GM23338 (cell line): ENCODE results near the gene SAMD7. TPM values are rescaled to one million over a fixed set of nuclear protein-coding genes. Genes with fewer than 3 reads are reported as not detected.

Experiments
- ATAC-seq: fragments of 200-7000 bp; cut with Tn5 transposase; 3 replicates; pipeline ENCODE4 v1.9.1; 2020
- DNase-seq: peaks from one replicate; pipeline ENCODE4 v3.0.0-alpha.2; 2015; ENCODE audit warnings: low spot score
- H2AFZ ChIP-seq: fragments of 200-600 bp; sonication (generic); 2 replicates; pipeline ENCODE4 v1.8.0; 2016; ENCODE audit warnings: antibody characterized with exemption, mild to moderate bottlenecking, moderate library complexity
- H3F3A ChIP-seq: fragments of 200-600 bp; sonication (generic); replicated peaks from 2 replicates; pipeline ENCODE4 v1.8.0; 2017; ENCODE audit warnings: antibody characterized with exemption, mixed run types, low read depth
- H3K27ac ChIP-seq: fragments of 200-600 bp; sonication (generic); 2 replicates; pipeline ENCODE4 v1.6.1; 2016; ENCODE audit warnings: low read depth
- H3K27me3 ChIP-seq: fragments of 200-600 bp; sonication (generic); 2 replicates; pipeline ENCODE4 v1.8.0; 2016; ENCODE audit warnings: mild to moderate bottlenecking, mixed run types, moderate library complexity; ENCODE audit not compliant: insufficient read depth
- H3K36me3 ChIP-seq: fragments of 200-600 bp; sonication (generic); 2 replicates; pipeline ENCODE4 v1.8.0; 2016; ENCODE audit warnings: mild to moderate bottlenecking; ENCODE audit not compliant: insufficient read depth
- H3K4me1 ChIP-seq: fragments of 200-600 bp; sonication (generic); 2 replicates; pipeline ENCODE4 v1.8.0; 2016; ENCODE audit warnings: mild to moderate bottlenecking, moderate library complexity; ENCODE audit not compliant: insufficient read depth
- H3K4me2 ChIP-seq: fragments of 200-600 bp; sonication (generic); 2 replicates; pipeline ENCODE4 v1.7.1; 2017; ENCODE audit warnings: mixed run types
- H3K4me3 ChIP-seq: fragments of 200-600 bp; sonication (generic); 2 replicates; pipeline ENCODE4 v1.6.1; 2016; ENCODE audit warnings: mixed run types
- H3K79me2 ChIP-seq: fragments of 200-600 bp; sonication (generic); replicated peaks from 2 replicates; pipeline ENCODE4 v1.8.0; 2017; ENCODE audit warnings: mild to moderate bottlenecking; ENCODE audit not compliant: insufficient read depth
- H3K9me2 ChIP-seq: fragments of 200-600 bp; sonication (generic); 2 replicates; pipeline ENCODE4 v1.8.0; 2017; ENCODE audit not compliant: insufficient read depth
- H4K20me1 ChIP-seq: fragments of 200-600 bp; sonication (generic); replicated peaks from 2 replicates; pipeline ENCODE4 v1.8.0; 2017; ENCODE audit warnings: mild to moderate bottlenecking; ENCODE audit not compliant: insufficient read depth
- H3K27ac Mint-ChIP-seq: 2 replicates; pipeline ENCODE4 v1.8.0; 2020; ENCODE audit warnings: inconsistent platforms, mild to moderate bottlenecking, moderate library complexity, mixed read lengths
- H3K27me3 Mint-ChIP-seq: 3 replicates; pipeline ENCODE4 v1.8.0; 2022; ENCODE audit warnings: low read depth, mild to moderate bottlenecking, moderate library complexity, mixed read lengths, inconsistent platforms; ENCODE audit not compliant: insufficient read depth, poor library complexity
- H3K36me3 Mint-ChIP-seq: 3 replicates; pipeline ENCODE4 v1.8.0; 2021; ENCODE audit warnings: low read depth, mild to moderate bottlenecking, inconsistent platforms, moderate library complexity, mixed read lengths
- H3K4me1 Mint-ChIP-seq: 3 replicates; pipeline ENCODE4 v1.8.0; 2020; ENCODE audit warnings: mild to moderate bottlenecking, inconsistent platforms, mixed read lengths
- H3K4me3 Mint-ChIP-seq: 3 replicates; pipeline ENCODE4 v1.8.0; 2021; ENCODE audit warnings: moderate library complexity, mild to moderate bottlenecking, inconsistent platforms, mixed read lengths
- H3K9me3 Mint-ChIP-seq: 3 replicates; pipeline ENCODE4 v1.8.0; 2020; ENCODE audit warnings: moderate library complexity, mild to moderate bottlenecking, inconsistent platforms, mixed read lengths
- EZH2 ChIP-seq: fragments of 200-600 bp; sonication (generic); IDR thresholded peaks from one replicate; pipeline ENCODE4 v1.8.0; 2017; ENCODE audit warnings: antibody characterized with exemption, mild to moderate bottlenecking, low read depth; ENCODE audit not compliant: unreplicated experiment
- EZH2phosphoT487 ChIP-seq: fragments of 200-600 bp; sonication (generic); IDR thresholded peaks from one replicate; pipeline ENCODE4 v1.8.1; 2018; ENCODE audit warnings: antibody characterized with exemption; ENCODE audit not compliant: unreplicated experiment
- POLR2AphosphoS5 ChIP-seq: IDR thresholded peaks from 2 replicates; pipeline ENCODE4 v1.6.1; 2016; ENCODE audit warnings: antibody characterized with exemption, low read depth
- ZNF114 ChIP-seq: fragments of 250-450 bp; sonication (Bioruptor Pico); IDR thresholded peaks from 2 replicates; pipeline ENCODE4 v1.5.0; 2020; ENCODE audit warnings: mild to moderate bottlenecking, moderate library complexity
- ZNF331 ChIP-seq: fragments of 250-450 bp; sonication (Bioruptor Pico); IDR thresholded peaks from 2 replicates; pipeline ENCODE4 v1.5.0; 2020; ENCODE audit warnings: low read depth, mild to moderate bottlenecking, moderate library complexity
- polyA plus RNA-seq: library from polyadenylated mRNA; unstranded; fragments of >200 nt; fragmentation: Nextera tagmentation; extraction: Ambion mirVana; gene quantifications from 2 replicates; pipeline ENCODE4 v1.2.1, GENCODE V29; 2016
- total RNA-seq: library from RNA; depleted of rRNA; stranded (reverse); fragments of >200 nt; shearing (Covaris generic); gene quantifications from 2 replicates; pipeline ENCODE4 v1.2.3, GENCODE V29; 2014
- TF ChIP-seq, protein P1 (sequence below): IDR thresholded peaks from one replicate; pipeline ENCODE4 v1.6.1; 2018; ENCODE audit warnings: antibody characterized with exemption; ENCODE audit not compliant: unreplicated experiment
- TF ChIP-seq, protein P2 (sequence below): IDR thresholded peaks from 2 replicates; pipeline ENCODE4 v1.6.1; 2016; ENCODE audit warnings: antibody characterized with exemption

Gene SAMD7
- total and polyA plus RNA-seq, 2 experiments from 2014 or later, result not detected

DNA sequence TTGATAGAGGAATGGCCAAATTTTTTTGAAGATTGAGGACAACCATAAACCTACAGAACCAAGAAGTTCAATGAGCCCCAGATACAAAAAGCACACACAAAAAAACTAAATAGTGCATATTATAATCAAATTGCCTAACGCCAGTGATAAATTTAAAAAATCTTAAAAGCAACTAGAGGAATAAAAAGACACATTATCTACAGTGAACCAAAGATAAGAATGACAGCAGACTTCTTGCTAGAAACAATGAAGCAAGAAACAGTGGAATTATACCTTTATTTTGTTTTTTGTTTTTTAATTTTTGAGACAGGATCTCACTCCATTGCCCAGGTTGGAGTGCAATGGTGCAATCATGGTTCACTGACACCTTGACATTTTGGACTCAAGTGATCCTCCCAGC, 9.9 kb upstream of the SAMD7 start:
- DNase-seq (no peak), ATAC-seq (no peak)
- peaks cover 4% of the 10 kb centered on the region; the same call in 2 of the 3 replicates for H3K4me1 Mint-ChIP-seq
- Histone ChIP-seq H4K20me1 (no peaks in the 10 kb centered on the region), H3F3A (no peaks in the 10 kb centered on the region), H3K79me2 (no peaks in the 10 kb centered on the region), H3K36me3 (peaks cover 10% of the 10 kb centered on the region), H2AFZ (no peak overlapping the region), H3K4me2 (no peak overlapping the region), H3K9me2 (0 out of 2 replicates have a peak, but pooled peaks cover 6% of the 10 kb centered on the region), H3K27me3 (no peaks in the 10 kb centered on the region), H3K4me3 (no peak overlapping the region), H3K27ac (no peak overlapping the region), H3K4me1 (peaks cover 4% of the 10 kb centered on the region; the same call in 1 of the 2 replicates)
- no peak for TF ChIP-seq ZNF114 (CRISPR knock-in tag)
- no peak for TF ChIP-seq EZH2
- TF ChIP-seq EZH2phosphoT487, result no peak
- TF ChIP-seq, protein P1, sequence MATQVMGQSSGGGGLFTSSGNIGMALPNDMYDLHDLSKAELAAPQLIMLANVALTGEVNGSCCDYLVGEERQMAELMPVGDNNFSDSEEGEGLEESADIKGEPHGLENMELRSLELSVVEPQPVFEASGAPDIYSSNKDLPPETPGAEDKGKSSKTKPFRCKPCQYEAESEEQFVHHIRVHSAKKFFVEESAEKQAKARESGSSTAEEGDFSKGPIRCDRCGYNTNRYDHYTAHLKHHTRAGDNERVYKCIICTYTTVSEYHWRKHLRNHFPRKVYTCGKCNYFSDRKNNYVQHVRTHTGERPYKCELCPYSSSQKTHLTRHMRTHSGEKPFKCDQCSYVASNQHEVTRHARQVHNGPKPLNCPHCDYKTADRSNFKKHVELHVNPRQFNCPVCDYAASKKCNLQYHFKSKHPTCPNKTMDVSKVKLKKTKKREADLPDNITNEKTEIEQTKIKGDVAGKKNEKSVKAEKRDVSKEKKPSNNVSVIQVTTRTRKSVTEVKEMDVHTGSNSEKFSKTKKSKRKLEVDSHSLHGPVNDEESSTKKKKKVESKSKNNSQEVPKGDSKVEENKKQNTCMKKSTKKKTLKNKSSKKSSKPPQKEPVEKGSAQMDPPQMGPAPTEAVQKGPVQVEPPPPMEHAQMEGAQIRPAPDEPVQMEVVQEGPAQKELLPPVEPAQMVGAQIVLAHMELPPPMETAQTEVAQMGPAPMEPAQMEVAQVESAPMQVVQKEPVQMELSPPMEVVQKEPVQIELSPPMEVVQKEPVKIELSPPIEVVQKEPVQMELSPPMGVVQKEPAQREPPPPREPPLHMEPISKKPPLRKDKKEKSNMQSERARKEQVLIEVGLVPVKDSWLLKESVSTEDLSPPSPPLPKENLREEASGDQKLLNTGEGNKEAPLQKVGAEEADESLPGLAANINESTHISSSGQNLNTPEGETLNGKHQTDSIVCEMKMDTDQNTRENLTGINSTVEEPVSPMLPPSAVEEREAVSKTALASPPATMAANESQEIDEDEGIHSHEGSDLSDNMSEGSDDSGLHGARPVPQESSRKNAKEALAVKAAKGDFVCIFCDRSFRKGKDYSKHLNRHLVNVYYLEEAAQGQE, result no peak
- H3K9me3 Mint-ChIP-seq, result peaks cover 36% of the 10 kb centered on the region
- peaks cover 14% of the 10 kb centered on the region for H3K36me3 Mint-ChIP-seq
- H3K27ac Mint-ChIP-seq, result no peak overlapping the region
- no peak overlapping the region for H3K4me3 Mint-ChIP-seq
- H3K27me3 Mint-ChIP-seq, result peaks cover 3% of the 10 kb centered on the region

DNA sequence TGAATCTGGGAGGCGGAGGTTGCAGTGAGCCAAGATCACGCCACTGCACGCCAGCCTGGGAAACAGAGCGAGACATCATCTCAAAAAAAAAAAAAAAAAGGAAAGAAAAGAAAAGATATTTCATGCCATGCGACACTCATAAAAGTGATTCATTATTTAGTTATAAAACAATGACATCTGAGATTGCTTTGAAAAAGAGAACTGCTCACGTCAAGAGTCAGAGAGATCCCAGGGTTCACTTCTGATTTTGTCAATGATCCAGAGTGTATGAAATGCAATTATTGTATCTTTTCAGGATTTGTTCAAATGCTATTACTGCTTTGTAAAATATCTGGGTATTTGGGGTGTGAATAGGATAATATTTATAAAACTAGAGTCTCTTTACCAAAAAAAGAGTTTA, 6.0 kb upstream of the SAMD7 start:
- H3K4me1 ChIP-seq, result peaks cover 17% of the 10 kb centered on the region; the same call in 1 of the 2 replicates
- no peak overlapping the region for H2AFZ ChIP-seq
- TF ChIP-seq, protein P2, sequence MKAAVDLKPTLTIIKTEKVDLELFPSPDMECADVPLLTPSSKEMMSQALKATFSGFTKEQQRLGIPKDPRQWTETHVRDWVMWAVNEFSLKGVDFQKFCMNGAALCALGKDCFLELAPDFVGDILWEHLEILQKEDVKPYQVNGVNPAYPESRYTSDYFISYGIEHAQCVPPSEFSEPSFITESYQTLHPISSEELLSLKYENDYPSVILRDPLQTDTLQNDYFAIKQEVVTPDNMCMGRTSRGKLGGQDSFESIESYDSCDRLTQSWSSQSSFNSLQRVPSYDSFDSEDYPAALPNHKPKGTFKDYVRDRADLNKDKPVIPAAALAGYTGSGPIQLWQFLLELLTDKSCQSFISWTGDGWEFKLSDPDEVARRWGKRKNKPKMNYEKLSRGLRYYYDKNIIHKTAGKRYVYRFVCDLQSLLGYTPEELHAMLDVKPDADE, result no peak
- TF ChIP-seq POLR2AphosphoS5 (no peak), ZNF331 (CRISPR knock-in tag) (no peak)
- no peaks in the 10 kb centered on the region for H3K27me3 ChIP-seq
- H3K36me3 ChIP-seq, result peaks cover 10% of the 10 kb centered on the region
- no peak overlapping the region for H3K27ac ChIP-seq
- no peaks in the 10 kb centered on the region for H3F3A ChIP-seq
- no peak overlapping the region for H3K27ac Mint-ChIP-seq
- no peaks in the 10 kb centered on the region for H3K79me2 ChIP-seq
- no peak overlapping the region for H3K4me3 ChIP-seq
- H3K27me3 Mint-ChIP-seq, result no peaks in the 10 kb centered on the region
- no peak for ATAC-seq
- no peak overlapping the region for H3K4me3 Mint-ChIP-seq
- no peaks in the 10 kb centered on the region for H4K20me1 ChIP-seq
- DNase-seq, result no peak
- H3K4me2 ChIP-seq, result no peak overlapping the region
- H3K4me1 Mint-ChIP-seq, result peaks cover 4% of the 10 kb centered on the region
- 0 out of 2 replicates have a peak, but pooled peaks cover 4% of the 10 kb centered on the region for H3K9me2 ChIP-seq
- H3K9me3 Mint-ChIP-seq, result peaks cover 30% of the 10 kb centered on the region
- H3K36me3 Mint-ChIP-seq, result peaks cover 14% of the 10 kb centered on the region
